SH-SY5Y (cell line): ENCODE results near the gene NECTIN3.

Experiments used
- GATA2 ChIP-seq: IDR thresholded peaks from 2 replicates; pipeline ENCODE4 v1.6.1; 2011; ENCODE audit warnings: mild to moderate bottlenecking, low read depth, low read length
- GATA3 ChIP-seq: IDR thresholded peaks from 2 replicates; pipeline ENCODE4 v1.6.1; 2011; ENCODE audit warnings: low read depth, mild to moderate bottlenecking, low read length, moderate library complexity

The NECTIN3 gene

DNA sequence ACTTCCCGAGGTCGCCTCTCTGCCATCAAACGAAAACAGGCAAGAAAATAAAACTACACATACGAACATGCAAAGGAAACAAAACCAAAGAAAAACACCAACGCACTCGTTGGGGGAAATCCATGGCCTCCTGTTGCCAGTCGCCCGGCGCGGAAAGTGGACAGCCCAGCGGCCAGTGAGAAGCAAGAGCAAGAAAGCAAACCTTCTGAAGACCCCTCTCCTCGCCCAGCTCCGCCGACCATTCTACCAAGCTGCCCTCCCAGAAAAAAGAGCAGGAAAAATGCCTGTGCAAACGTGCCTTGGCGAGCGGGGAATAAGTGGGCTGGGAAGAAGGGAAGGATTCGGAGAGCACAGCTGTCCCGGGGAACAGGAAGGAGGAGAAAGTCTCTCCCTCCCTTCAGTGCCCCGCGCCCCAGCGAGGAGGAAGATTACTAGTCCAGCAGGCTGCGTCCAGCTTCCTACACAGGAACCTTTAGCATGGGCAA lies 802 bp upstream of the NECTIN3 start:
- no peak for TF ChIP-seq GATA2
- no peak for TF ChIP-seq GATA3

DNA sequence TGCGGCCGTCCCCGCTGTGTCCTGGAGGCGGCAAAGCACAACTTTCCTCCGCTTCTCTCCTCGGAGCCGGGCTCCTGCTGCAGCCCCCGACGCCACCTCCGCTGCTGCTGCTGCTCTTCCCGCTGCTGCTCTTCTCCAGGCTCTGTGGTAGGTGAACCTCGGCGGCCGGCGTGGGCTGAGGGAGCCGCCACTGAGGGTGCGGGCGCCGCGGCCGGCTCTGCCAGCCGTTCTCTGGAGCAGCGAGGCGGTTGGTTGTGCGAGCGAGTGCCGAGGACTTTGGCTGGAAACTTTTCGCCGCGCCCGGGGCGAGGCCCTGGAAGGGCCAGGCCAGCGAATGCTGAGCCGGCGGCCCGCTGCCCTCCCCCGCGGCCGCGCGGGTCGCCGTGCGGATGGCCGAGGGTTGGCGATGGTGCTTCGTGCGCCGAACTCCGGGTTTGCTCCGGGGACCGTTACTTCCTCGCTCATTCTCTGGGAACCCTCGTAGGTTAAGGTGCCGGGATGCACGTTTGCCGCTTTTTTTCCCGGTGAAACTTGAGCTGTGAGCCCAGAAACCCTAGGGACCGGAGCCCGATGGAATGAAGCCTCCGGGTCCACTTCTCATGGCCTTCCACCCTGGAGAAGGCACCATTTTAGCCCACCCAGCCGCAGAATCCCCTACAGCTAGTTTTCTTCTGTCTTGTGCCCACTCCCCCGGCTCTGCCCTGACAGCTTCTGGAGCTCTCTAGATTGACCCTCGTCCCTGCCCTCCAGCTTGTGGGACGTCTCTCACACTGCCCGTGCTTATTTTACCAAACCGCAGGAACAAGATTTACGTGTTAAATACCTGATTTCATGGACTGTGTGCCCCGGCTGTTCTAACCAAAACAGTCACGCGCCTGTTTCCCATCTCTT lies 660 bp downstream of the NECTIN3 start:
- TF ChIP-seq GATA3, result no peak
- no peak for TF ChIP-seq GATA2

DNA sequence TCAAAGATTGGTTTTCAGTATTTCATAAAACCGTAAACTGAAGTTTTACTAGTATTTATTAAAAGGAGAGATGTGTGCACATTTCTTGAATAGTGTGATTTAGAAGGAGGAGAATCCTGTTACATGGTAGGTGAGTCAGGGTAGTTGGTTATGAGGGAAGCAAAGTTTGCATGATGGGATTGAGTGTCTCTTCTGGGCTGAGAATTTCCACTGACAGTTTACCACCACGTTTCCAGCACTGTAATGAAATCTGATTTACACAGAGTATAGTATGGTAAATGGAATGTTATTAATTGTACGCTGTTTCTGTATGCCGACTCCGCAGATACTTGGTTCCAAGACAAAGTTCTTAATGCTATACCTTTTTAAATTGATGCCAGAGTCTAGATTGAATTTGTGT lies 1.6 kb downstream of the NECTIN3 start:
- TF ChIP-seq GATA3 (no peak), GATA2 (no peak)

DNA sequence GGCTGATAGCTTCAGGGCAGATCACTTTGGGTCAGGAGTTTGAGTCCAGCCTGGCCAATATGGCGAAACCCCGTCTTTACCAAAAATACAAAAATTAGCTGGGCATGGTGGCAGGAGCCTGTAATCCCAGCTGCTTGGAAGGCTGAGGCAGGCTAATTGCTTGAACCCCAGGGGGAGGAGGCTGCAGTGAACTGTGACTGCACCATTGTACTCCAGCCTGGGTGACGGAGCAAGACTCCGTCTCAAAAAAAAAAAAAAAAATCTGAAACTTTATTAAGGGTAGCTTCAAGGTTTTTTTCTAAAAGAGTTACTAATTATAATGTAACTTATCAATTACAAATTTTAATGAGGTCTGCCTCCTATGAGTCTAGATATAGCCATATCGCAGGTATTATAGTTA lies 5.1 kb downstream of the NECTIN3 start:
- TF ChIP-seq GATA2 (no peak), GATA3 (no peak)

DNA sequence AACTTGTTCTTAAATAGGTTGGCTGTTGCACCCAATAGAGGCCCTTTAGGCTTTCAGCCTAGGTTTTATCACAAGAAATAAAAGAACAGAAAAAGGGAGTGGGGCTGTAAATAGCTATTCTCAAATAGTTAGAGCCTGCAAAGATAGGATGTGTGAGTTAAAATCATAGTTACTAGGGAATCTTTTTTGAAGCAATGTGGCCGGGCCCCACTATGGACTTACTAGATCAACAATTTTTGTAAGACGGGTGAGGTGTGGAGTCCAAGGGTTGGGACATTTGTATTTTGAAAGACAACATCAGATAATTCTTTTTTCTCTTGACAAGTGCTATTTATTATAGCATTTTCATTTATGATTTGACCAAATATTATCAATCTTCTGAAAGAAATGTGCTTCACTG lies 5.8 kb downstream of the NECTIN3 start:
- no peak for TF ChIP-seq GATA2
- no peak for TF ChIP-seq GATA3

GRCh38 chr3:111080413-111080812 lies 8.8 kb downstream of the NECTIN3 start:
- TF ChIP-seq GATA3 (no peak), GATA2 (no peak)

DNA sequence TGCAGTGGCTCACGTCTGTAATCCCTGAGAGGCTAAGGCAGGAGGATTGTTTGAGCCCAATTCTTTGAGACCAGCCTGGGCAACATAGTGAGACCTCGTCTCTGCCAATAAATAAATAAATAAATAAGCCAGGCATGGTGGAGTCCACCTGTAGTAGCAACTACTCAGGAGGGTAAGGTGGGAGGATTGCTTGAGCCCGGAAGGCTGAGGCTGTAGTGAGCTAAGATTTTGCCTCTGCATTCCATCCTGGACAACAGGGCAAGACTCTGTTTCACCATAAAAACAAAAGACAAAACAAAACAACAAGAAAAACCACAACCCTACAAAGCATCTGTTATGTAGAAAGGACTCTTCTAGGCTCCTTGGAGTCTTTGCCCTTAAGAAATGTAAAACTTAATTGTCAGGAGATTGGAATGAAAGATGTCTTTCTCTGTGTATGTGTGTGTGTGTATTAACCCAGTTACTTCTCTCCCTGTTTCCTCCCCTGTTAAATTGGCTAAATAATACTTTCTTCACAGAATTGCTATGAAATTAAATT lies 9.5 kb downstream of the NECTIN3 start:
- no peak for TF ChIP-seq GATA2
- no peak for TF ChIP-seq GATA3

DNA sequence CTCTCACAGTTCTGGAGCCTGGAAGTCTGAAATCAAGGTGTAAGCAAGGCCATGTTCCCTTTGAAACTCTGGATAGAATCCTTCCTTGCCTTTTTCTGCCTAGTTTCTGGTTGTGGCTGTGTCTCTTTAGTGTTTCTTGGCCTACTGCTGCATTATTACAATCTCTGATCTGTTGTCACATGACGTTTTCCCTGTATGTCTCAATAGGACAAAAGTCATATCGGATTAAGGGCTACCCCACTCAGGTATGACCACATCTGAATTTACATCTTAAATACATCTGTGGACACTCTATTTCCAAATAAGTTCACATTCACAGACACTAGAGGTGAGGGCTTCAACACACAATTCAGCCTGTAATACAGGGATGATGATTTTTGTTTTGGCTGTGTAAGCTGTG lies 13.3 kb downstream of the NECTIN3 start:
- TF ChIP-seq GATA2 (no peak), GATA3 (no peak)

- no peak for TF ChIP-seq GATA3
- TF ChIP-seq GATA2, result no peak
Observed at GRCh38 chr3:111087924-111088469, 16.4 kb downstream of the NECTIN3 start.

- TF ChIP-seq GATA2 (no peak), GATA3 (no peak)
Observed at GRCh38 chr3:111096487-111097209, 25.0 kb downstream of the NECTIN3 start.

GRCh38 chr3:111103807-111104206 lies 32.2 kb downstream of the NECTIN3 start:
- no peak for TF ChIP-seq GATA2
- TF ChIP-seq GATA3, result no peak

- TF ChIP-seq GATA3, result no peak
Observed at GRCh38 chr3:111106993-111107661, 35.5 kb downstream of the NECTIN3 start.

GRCh38 chr3:111107662-111108035 lies 36.0 kb downstream of the NECTIN3 start:
- TF ChIP-seq GATA2 (no peak), GATA3 (no peak)

DNA sequence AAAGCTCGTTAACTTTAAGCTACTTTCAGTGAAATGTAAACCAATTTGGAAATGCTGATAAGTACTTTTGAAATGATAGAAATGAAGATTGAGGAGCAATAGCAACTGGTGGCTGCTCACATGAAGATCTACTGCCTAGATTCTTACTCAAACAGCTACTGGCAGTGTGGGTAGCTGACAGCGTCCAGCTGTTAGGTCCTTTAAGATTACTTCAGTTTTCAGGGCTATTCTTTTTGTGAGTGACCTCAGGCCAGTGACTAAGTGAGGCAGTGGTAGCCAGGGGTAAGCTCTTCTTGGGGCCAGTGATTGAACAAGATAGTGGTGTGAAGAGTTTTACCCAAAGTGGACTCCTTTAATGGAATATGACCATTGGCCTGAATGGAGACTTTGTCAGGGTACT lies 41.3 kb downstream of the NECTIN3 start:
- TF ChIP-seq GATA2 (no peak), GATA3 (no peak)

DNA sequence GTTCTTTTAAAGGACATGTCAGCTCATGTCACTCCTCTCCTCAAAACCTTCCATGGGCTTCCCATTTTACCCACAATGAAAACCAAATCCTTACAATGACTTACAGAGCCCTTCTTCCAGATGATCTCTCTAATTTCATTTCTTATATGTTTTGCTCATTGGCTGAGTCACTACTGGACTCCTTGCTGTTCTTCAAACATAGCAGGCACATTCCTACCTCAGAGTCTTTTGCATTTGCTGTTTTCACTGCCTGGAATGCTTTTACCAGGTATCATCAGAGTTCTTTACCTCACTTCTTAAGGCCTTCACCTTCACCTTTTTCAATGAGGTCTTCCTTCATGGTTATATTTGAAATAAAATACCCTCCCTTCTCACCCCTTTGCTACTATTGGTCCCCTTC lies 57.3 kb downstream of the NECTIN3 start:
- TF ChIP-seq GATA3 (no peak), GATA2 (no peak)
